Activated CD4-positive, alpha-beta T cell treated with anti-CD3 and anti-CD28 coated beads for 36 hours (primary cell): ENCODE results near the gene SLC9A5. TPM values are rescaled to one million over a fixed set of nuclear protein-coding genes. Genes with fewer than 3 reads are reported as not detected.

Experiments used
- ATAC-seq: fragments of 200-7000 bp; cut with Tn5 transposase; one replicate; pipeline ENCODE4 v1.10.0; 2021; ENCODE audit warnings: mild to moderate bottlenecking, moderate library complexity
- CTCF ChIA-PET: fragments of 350-600 bp; sonication (Branson Sonifier 250); formaldehyde crosslinking; loops from one replicate; lab custom pipeline; 2021; ENCODE audit warnings: antibody characterized with exemption; lab: Charles Lee
- POLR2A ChIA-PET: fragments of 350-600 bp; sonication (Branson Sonifier 250); formaldehyde crosslinking; loops from one replicate; lab custom pipeline; 2021; ENCODE audit warnings: antibody characterized with exemption, inconsistent platforms; lab: Charles Lee
- DNase-seq: peaks from one replicate; pipeline ENCODE4 v3.0.0-alpha.2; 2020
- H3K27ac Mint-ChIP-seq: one replicate; pipeline ENCODE4 v1.8.0; 2021; ENCODE audit warnings: mixed read lengths
- H3K27me3 Mint-ChIP-seq: one replicate; pipeline ENCODE4 v1.8.0; 2021; ENCODE audit warnings: mixed read lengths
- H3K36me3 Mint-ChIP-seq: one replicate; pipeline ENCODE4 v1.8.0; 2021; ENCODE audit warnings: low read depth, mixed read lengths
- H3K4me1 Mint-ChIP-seq: one replicate; pipeline ENCODE4 v1.8.0; 2021; ENCODE audit warnings: mixed read lengths
- H3K4me3 Mint-ChIP-seq: one replicate; pipeline ENCODE4 v1.8.0; 2021; ENCODE audit warnings: mild to moderate bottlenecking, moderate library complexity, mixed read lengths
- H3K9me3 Mint-ChIP-seq: one replicate; pipeline ENCODE4 v1.8.0; 2021; ENCODE audit warnings: low read depth, mixed read lengths
- intact Hi-C, 2 experiments: fragments of 100-400 bp; cut with DNase I in 1 of 2; cut with micrococcal nuclease in 1 of 2; formaldehyde crosslinking; loops; one replicate each; pipeline versions ENCODE4 v1.14.2 to v1.15.1; 2022 to 2024; cut with DNase I, micrococcal nuclease
- total RNA-seq, 2 experiments: library from RNA; stranded (reverse); gene quantifications; one replicate each; pipeline ENCODE4 v1.2.3, GENCODE V29; 2021

SLC9A5 gene
- total RNA-seq, 2 experiments from 2014 or later = 4.5 to 5.5 TPM

GRCh38 chr16:67301080-67301782, 52.5 kb downstream of the SLC9A5 start:
- Mint-ChIP-seq H3K27me3 (peaks cover 6% of the 10 kb centered on the region), H3K9me3 (no peaks in the 10 kb centered on the region), H3K4me3 (no peak overlapping the region), H3K36me3 (no peaks in the 10 kb centered on the region), H3K27ac (peak overlapping the region; percentile 5), H3K4me1 (peaks cover 2% of the 10 kb centered on the region)
- ChIA-PET POLR2A (no interaction called here), CTCF (interaction anchor here (0.6 to 1.1 kb wide), 3 partner anchors 9 to 339 kb away, joined by 3 to 5 read pairs (median 3); no protein-coding TSS in a partner anchor)
- intact Hi-C loops = no loop called here
- ATAC-seq (no peak), DNase-seq (no peak)

- Mint-ChIP-seq H3K36me3 (no peaks in the 10 kb centered on the region), H3K27me3 (peaks cover 6% of the 10 kb centered on the region), H3K4me1 (peaks cover 2% of the 10 kb centered on the region), H3K9me3 (no peaks in the 10 kb centered on the region), H3K4me3 (no peak overlapping the region), H3K27ac (no peak overlapping the region)
- intact Hi-C loops = no loop called here
- ChIA-PET POLR2A (no interaction called here), CTCF (interaction anchor here (0.7 to 1.1 kb wide), 3 partner anchors 8 to 340 kb away, joined by 3 read pairs; no protein-coding TSS in a partner anchor)
- ATAC-seq (no peak), DNase-seq (no peak)
These were observed 53.3 kb downstream of the SLC9A5 start for GRCh38 chr16:67302076-67302475.

GRCh38 chr16:67302970-67303369, 54.2 kb downstream of the SLC9A5 start:
- H3K4me1 Mint-ChIP-seq = peaks cover 2% of the 10 kb centered on the region
- POLR2A ChIA-PET = no interaction called here
- CTCF ChIA-PET = interaction anchor here (0.7 kb wide), 1 partner anchor 145 kb away, joined by 3 read pairs; no protein-coding TSS in a partner anchor
- H3K4me3 Mint-ChIP-seq = no peak overlapping the region
- peaks cover 6% of the 10 kb centered on the region for H3K27me3 Mint-ChIP-seq
- intact Hi-C loops = no loop called here
- H3K27ac Mint-ChIP-seq = no peak overlapping the region
- peak; percentile 72 for ATAC-seq
- H3K36me3 Mint-ChIP-seq = no peaks in the 10 kb centered on the region
- no peak for DNase-seq
- no peaks in the 10 kb centered on the region for H3K9me3 Mint-ChIP-seq

GRCh38 chr16:67304020-67304419, 55.2 kb downstream of the SLC9A5 start:
- no peak for ATAC-seq
- CTCF ChIA-PET = no interaction called here

GRCh38 chr16:67305216-67306071, 56.7 kb downstream of the SLC9A5 start:
- H3K4me1 Mint-ChIP-seq = peaks cover 14% of the 10 kb centered on the region

More at GRCh38 chr16:67304020-67304419, 55.2 kb downstream of the SLC9A5 start:
- Mint-ChIP-seq H3K36me3 (no peaks in the 10 kb centered on the region), H3K4me1 (peaks cover 6% of the 10 kb centered on the region), H3K27me3 (peaks cover 5% of the 10 kb centered on the region), H3K27ac (no peak overlapping the region), H3K4me3 (no peak overlapping the region), H3K9me3 (no peaks in the 10 kb centered on the region)
- intact Hi-C loops = no loop called here
- POLR2A ChIA-PET = no interaction called here
- DNase-seq = no peak

GRCh38 chr16:67310561-67310960, 61.8 kb downstream of the SLC9A5 start:
- POLR2A ChIA-PET = no interaction called here
- no peaks in the 10 kb centered on the region for H3K36me3 Mint-ChIP-seq
- no peak for DNase-seq
- H3K9me3 Mint-ChIP-seq = no peaks in the 10 kb centered on the region
- peak overlapping the region; percentile 98 for H3K27ac Mint-ChIP-seq
- no peaks in the 10 kb centered on the region for H3K27me3 Mint-ChIP-seq
- intact Hi-C loops = loop anchor here (2.0 to 5.0 kb wide), 3 partner anchors 202 to 1447 kb away; partner anchors contain the start of genes CES4A (in 1 of the 2) and PHAF1 (in 1 of the 2)
- CTCF ChIA-PET = interaction anchor here (0.6 to 4.3 kb wide), 3 partner anchors 9 to 30 kb away, joined by 3 to 19 read pairs (median 4); partner anchors contain the start of genes KCTD19 and LRRC36
- no peak overlapping the region for H3K4me3 Mint-ChIP-seq
- ATAC-seq = no peak
- H3K4me1 Mint-ChIP-seq = peaks cover 40% of the 10 kb centered on the region

More at GRCh38 chr16:67305216-67306071, 56.7 kb downstream of the SLC9A5 start:
- Mint-ChIP-seq H3K9me3 (no peaks in the 10 kb centered on the region), H3K4me3 (no peak overlapping the region), H3K27me3 (peaks cover 5% of the 10 kb centered on the region), H3K27ac (no peak overlapping the region), H3K36me3 (no peaks in the 10 kb centered on the region)
- intact Hi-C loops = no loop called here
- ATAC-seq = no peak
- POLR2A ChIA-PET = no interaction called here
- CTCF ChIA-PET = no interaction called here
- no peak for DNase-seq

GRCh38 chr16:67311607-67312488, 63.1 kb downstream of the SLC9A5 start:
- H3K9me3 Mint-ChIP-seq = no peaks in the 10 kb centered on the region
- peak overlapping the region; percentile 98 for H3K27ac Mint-ChIP-seq
- peaks cover 1% of the 10 kb centered on the region for H3K27me3 Mint-ChIP-seq
- POLR2A ChIA-PET = interaction anchor here (0.8 kb wide), 1 partner anchor 65 kb away, joined by 4 read pairs; the partner anchor contains the start of gene FHOD1
- peak overlapping the region; percentile 1 for H3K4me3 Mint-ChIP-seq
- ATAC-seq (peak; percentile 98), DNase-seq (peak; percentile 94)
- H3K36me3 Mint-ChIP-seq = no peaks in the 10 kb centered on the region
- peaks cover 40% of the 10 kb centered on the region for H3K4me1 Mint-ChIP-seq
- intact Hi-C loops = loop anchor here (1.0 to 5.0 kb wide), 12 partner anchors 33 to 1445 kb away; partner anchors contain the start of genes PLEKHG4 (in 2 of the 2), ACD (in 1 of the 2), ATP6V0D1 (in 1 of the 2) and CES4A (in 1 of the 2)
- CTCF ChIA-PET = interaction anchor here (0.5 to 1.7 kb wide), 7 partner anchors 16 to 897 kb away, joined by 3 to 4 read pairs (median 4); no protein-coding TSS in a partner anchor

GRCh38 chr16:67312719-67313118, 63.9 kb downstream of the SLC9A5 start:
- ChIA-PET POLR2A (interaction anchor here (0.6 kb wide), 1 partner anchor 168 kb away, joined by 3 read pairs; the partner anchor contains the start of gene ATP6V0D1), CTCF (interaction anchor here (0.6 to 1.2 kb wide), 4 partner anchors 32 to 898 kb away, joined by 3 to 4 read pairs (median 3); no protein-coding TSS in a partner anchor)
- no peak for ATAC-seq
- Mint-ChIP-seq H3K36me3 (no peaks in the 10 kb centered on the region), H3K27me3 (peaks cover 2% of the 10 kb centered on the region), H3K9me3 (no peaks in the 10 kb centered on the region), H3K4me1 (peaks cover 40% of the 10 kb centered on the region), H3K27ac (peak overlapping the region; percentile 98), H3K4me3 (peak overlapping the region; percentile 1)
- DNase-seq = no peak
- intact Hi-C loops = loop anchor here (1.0 to 5.0 kb wide), 4 partner anchors 257 to 1445 kb away; partner anchors contain the start of genes ACD (in 1 of the 2), CES4A (in 1 of the 2) and PARD6A (in 1 of the 2)

GRCh38 chr16:67317853-67318252, 69.1 kb downstream of the SLC9A5 start:
- intact Hi-C loops = loop anchor here in 1 of 2 experiments (5.0 kb wide), 1 partner anchor 49 kb away; no protein-coding TSS in a partner anchor
- peaks cover 9% of the 10 kb centered on the region for H3K4me1 Mint-ChIP-seq
- no peak overlapping the region for H3K4me3 Mint-ChIP-seq
- CTCF ChIA-PET = interaction anchor here (0.6 kb wide), 1 partner anchor 166 kb away, joined by 3 read pairs; no protein-coding TSS in a partner anchor
- no peak for ATAC-seq
- POLR2A ChIA-PET = no interaction called here
- peaks cover 22% of the 10 kb centered on the region for H3K27me3 Mint-ChIP-seq
- DNase-seq = no peak
- no peaks in the 10 kb centered on the region for H3K36me3 Mint-ChIP-seq
- H3K27ac Mint-ChIP-seq = no peak overlapping the region
- H3K9me3 Mint-ChIP-seq = no peaks in the 10 kb centered on the region
